HCT116 (cell line): ENCODE results near the gene SLC27A2.

ENCODE experiments used
- ELF1 ChIP-seq: IDR thresholded peaks from 2 replicates; pipeline ENCODE4 v1.6.1; 2012; ENCODE audit warnings: low read depth, borderline replicate concordance
- EZH2 ChIP-seq: fragments of 200-600 bp; sonication (generic); IDR thresholded peaks from 2 replicates; pipeline ENCODE4 v1.6.1; 2017; ENCODE audit warnings: antibody characterized with exemption, mixed run types
- EZH2phosphoT487 ChIP-seq: fragments of 200-600 bp; IDR thresholded peaks from 2 replicates; pipeline ENCODE4 v1.6.1; 2018; ENCODE audit warnings: antibody characterized with exemption, borderline replicate concordance
- JUND ChIP-seq: IDR thresholded peaks from 2 replicates; pipeline ENCODE4 v1.6.1; 2012
- POLR2A ChIP-seq: IDR thresholded peaks from 2 replicates; pipeline ENCODE4 v1.7.0; 2011; ENCODE audit warnings: borderline replicate concordance; ENCODE audit not compliant: insufficient read depth, insufficient read length; ENCODE audit errors: extremely low read depth
- POLR2AphosphoS5 ChIP-seq: IDR thresholded peaks from 2 replicates; pipeline ENCODE4 v1.6.1; 2011; ENCODE audit warnings: mild to moderate bottlenecking, low read depth, low read length, moderate library complexity
- RAD21 ChIP-seq: IDR thresholded peaks from 2 replicates; pipeline ENCODE4 v1.6.1; 2012; ENCODE audit warnings: low read depth, mild to moderate bottlenecking
- SIN3A ChIP-seq: IDR thresholded peaks from 2 replicates; pipeline ENCODE4 v1.6.1; 2012; ENCODE audit warnings: low read depth
- SP1 ChIP-seq: IDR thresholded peaks from 2 replicates; pipeline ENCODE4 v1.6.1; 2012; ENCODE audit warnings: low read depth
- SRF ChIP-seq: IDR thresholded peaks from 2 replicates; pipeline ENCODE4 v1.6.1; 2012; ENCODE audit warnings: low read depth
- TCF7L2 ChIP-seq: IDR thresholded peaks from 2 replicates; pipeline ENCODE4 v1.7.0; 2011; ENCODE audit warnings: borderline replicate concordance, inconsistent platforms; ENCODE audit not compliant: insufficient read depth, insufficient read length; ENCODE audit errors: extremely low read depth
- YY1 ChIP-seq: IDR thresholded peaks from 2 replicates; pipeline ENCODE4 v1.6.1; 2011; ENCODE audit warnings: low read length, low read depth, moderate library complexity, mild to moderate bottlenecking; ENCODE audit not compliant: insufficient replicate concordance; ENCODE audit errors: extremely low read depth
- TF ChIP-seq, protein P1 (sequence below), 3 experiments: fragments of 200-600 bp in 1 of 3; sonication (generic) in 1 of 3; IDR thresholded peaks in 2 of 3; conservative IDR thresholded peaks in 1 of 3; 2 replicates each; pipeline ENCODE4 v1.5.1; 2012 to 2017; ENCODE audit warnings: low read depth in 2 of 3, low read length in 2 of 3, antibody characterized with exemption in 1 of 3, borderline replicate concordance in 1 of 3, control low read depth in 1 of 3, mild to moderate bottlenecking in 1 of 3, mixed read lengths in 1 of 3, mixed run types in 1 of 3, moderate library complexity in 1 of 3; ENCODE audit not compliant: insufficient read depth in 1 of 3
- TF ChIP-seq, protein P2 (sequence below): IDR thresholded peaks from 2 replicates; pipeline ENCODE4 v1.6.1; 2012

DNA sequence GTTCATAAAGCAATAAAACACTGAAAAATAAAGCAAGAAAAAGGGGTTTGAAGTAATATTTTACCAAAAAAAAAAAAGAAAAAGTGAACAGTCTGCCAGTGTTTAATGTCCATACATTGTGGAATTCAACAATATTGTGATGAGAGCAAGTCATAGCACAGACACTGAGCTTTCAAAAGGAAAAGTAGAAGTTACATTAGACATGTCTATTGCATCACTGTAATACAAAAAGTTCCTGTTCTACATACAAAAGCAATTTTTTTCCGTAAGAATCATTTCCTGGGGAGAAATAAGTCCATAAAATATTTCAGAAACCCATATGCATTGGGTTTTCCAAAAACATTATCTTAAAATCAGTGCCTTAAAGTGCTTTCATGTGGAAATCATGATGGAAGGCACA, 95.4 kb downstream of the SLC27A2 start:
- no peak for TF ChIP-seq SRF
- no peak for TF ChIP-seq EZH2
- no peak for TF ChIP-seq POLR2A
- TF ChIP-seq, protein P1, sequence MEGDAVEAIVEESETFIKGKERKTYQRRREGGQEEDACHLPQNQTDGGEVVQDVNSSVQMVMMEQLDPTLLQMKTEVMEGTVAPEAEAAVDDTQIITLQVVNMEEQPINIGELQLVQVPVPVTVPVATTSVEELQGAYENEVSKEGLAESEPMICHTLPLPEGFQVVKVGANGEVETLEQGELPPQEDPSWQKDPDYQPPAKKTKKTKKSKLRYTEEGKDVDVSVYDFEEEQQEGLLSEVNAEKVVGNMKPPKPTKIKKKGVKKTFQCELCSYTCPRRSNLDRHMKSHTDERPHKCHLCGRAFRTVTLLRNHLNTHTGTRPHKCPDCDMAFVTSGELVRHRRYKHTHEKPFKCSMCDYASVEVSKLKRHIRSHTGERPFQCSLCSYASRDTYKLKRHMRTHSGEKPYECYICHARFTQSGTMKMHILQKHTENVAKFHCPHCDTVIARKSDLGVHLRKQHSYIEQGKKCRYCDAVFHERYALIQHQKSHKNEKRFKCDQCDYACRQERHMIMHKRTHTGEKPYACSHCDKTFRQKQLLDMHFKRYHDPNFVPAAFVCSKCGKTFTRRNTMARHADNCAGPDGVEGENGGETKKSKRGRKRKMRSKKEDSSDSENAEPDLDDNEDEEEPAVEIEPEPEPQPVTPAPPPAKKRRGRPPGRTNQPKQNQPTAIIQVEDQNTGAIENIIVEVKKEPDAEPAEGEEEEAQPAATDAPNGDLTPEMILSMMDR (IDR thresholded peaks at IDR 0.05 in 2 of 3, conservative IDR thresholded peaks at IDR 0.05 in 1 of 3; ENCODE audit: borderline replicate concordance in 1 of 3, insufficient read depth in 1 of 3, low read depth in 2 of 3, low read length in 2 of 3): no peak
- no peak for TF ChIP-seq EZH2phosphoT487
- TF ChIP-seq YY1: no peak
- TF ChIP-seq JUND: no peak
- TF ChIP-seq, protein P2, sequence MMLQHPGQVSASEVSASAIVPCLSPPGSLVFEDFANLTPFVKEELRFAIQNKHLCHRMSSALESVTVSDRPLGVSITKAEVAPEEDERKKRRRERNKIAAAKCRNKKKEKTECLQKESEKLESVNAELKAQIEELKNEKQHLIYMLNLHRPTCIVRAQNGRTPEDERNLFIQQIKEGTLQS: no peak
- TF ChIP-seq POLR2AphosphoS5: no peak
- TF ChIP-seq RAD21: no peak
- no peak for TF ChIP-seq TCF7L2
- TF ChIP-seq SIN3A: no peak
- no peak for TF ChIP-seq SP1
- no peak for TF ChIP-seq ELF1
